Measurements from ENCODE around the gene NODAL. TPM values are rescaled to one million over a fixed set of nuclear protein-coding genes. Genes with fewer than 3 reads are reported as not detected.

Gene NODAL
- total and polyA plus RNA-seq, 2 experiments from 2014 or later: 11.2 to 28.4 TPM

DNA sequence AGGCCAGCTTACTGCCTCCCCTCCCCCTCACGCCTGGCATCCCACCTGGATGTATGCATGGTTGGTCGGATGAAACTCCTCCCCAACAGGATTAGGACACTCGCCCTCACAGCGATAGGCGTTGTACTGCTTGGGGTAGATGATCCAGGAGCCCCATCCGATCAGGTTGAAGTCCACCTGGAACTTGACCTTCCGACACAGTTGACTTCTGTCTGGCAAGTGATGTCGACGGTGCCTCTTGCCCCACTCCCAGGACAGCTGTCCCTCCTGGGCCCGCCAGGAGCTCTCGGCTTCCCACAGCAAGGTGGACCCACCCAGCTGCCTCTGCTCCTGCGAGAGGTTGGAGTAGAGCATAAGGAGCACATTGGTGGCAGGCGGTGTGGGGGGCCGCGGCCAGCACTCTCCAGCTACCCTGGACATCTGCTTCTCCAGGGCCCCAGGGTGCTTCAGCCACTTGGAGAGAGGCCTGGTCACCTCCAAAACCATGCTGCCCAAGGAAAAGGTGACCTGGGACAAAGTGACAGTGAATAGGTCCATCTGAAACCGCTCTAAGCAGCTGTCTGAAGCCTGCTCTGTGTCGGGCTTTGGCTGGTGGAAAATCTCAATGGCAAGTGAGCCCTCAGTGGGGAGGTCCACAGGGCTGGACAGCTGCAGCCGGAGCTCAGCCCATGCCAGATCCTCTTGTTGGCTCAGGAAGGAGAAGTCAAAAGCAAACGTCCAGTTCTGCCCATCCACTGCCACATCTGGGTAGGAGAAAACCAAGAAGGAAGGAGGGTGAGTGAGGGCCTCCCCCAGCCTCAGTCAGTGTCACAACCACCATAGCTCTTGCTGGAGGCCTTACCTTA is 6.0 kb downstream of the NODAL start:
- no peak for ATAC-seq
- TF ChIP-seq STAT1 (IDR thresholded peaks at IDR 0.05; ENCODE audit: unreplicated experiment): no peak
- TF ChIP-seq ZNF114 (CRISPR knock-in tag; IDR thresholded peaks at IDR 0.05): no peak
- Mint-ChIP-seq H3K27me3 (ENCODE audit: insufficient read depth, low read depth, poor library complexity) (peaks cover 30% of the 10 kb centered on the region), H3K36me3 (ENCODE audit: low read depth) (peaks cover 10% of the 10 kb centered on the region), H3K9me3 (no peaks in the 10 kb centered on the region), H3K4me1 (peaks cover 20% of the 10 kb centered on the region), H3K4me3 (no peak overlapping the region), H3K27ac (no peak overlapping the region)
- no peak for DNase-seq (ENCODE audit: low spot score)
- Histone ChIP-seq H2AFZ (no peak overlapping the region), H4K20me1 (replicated peaks; ENCODE audit: insufficient read depth) (peaks cover 17% of the 10 kb centered on the region; the same call in 1 of the 2 replicates), H3K4me3 (no peak overlapping the region), H3F3A (replicated peaks; ENCODE audit: low read depth) (peaks cover 6% of the 10 kb centered on the region; the same call in 1 of the 2 replicates), H3K27ac (ENCODE audit: low read depth) (no peak overlapping the region), H3K4me1 (ENCODE audit: insufficient read depth) (peaks cover 22% of the 10 kb centered on the region), H3K36me3 (ENCODE audit: insufficient read depth) (peaks cover 5% of the 10 kb centered on the region; the same call in 1 of the 2 replicates), H3K9me2 (ENCODE audit: insufficient read depth) (no peaks in the 10 kb centered on the region), H3K27me3 (ENCODE audit: insufficient read depth) (peaks cover 13% of the 10 kb centered on the region), H3K79me2 (replicated peaks; ENCODE audit: insufficient read depth) (peaks cover 59% of the 10 kb centered on the region), H3K4me2 (no peak overlapping the region)

DNA sequence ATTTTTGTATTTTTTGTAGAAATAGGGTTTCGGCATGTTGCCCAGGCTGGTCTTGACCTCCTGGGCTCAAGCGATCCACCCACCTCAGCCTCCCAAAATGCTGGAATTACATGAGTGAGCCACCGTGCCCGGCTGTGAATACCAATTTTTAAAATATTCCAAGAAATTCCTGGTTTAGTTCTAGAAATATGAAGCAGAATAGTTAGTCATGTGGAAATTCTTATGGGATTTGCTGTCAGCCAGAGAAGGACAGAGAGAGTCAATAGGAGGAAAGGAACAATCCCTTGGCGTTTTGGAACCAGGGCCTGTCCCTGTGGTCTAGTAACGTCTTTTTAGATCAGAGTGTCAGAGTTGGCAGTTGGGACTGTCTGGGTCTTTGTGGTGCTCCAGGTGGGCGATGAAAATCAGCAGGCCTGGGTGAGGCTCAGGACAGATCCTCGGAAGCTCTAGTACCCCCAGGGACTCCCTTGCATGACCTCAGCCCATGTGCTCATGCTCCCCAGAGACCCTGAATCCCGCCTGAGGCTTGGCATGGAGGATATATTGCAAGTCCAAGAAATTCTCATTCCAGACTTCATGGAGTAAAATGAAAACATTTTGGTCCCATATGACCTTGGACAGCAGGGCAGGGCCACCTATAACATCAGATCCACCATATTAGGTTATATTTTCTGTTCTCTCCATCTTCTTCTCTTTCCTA is 7.8 kb downstream of the NODAL start:
- DNase-seq (ENCODE audit: low spot score) (no peak), ATAC-seq (no peak)
- peaks cover 2% of the 10 kb centered on the region for H3K36me3 Mint-ChIP-seq (ENCODE audit: low read depth)
- no peak overlapping the region for H3K27ac Mint-ChIP-seq
- Histone ChIP-seq H3K4me1 (ENCODE audit: insufficient read depth) (peaks cover 16% of the 10 kb centered on the region), H3F3A (replicated peaks; ENCODE audit: low read depth) (peaks cover 8% of the 10 kb centered on the region; the same call in 1 of the 2 replicates), H3K4me2 (no peak overlapping the region), H4K20me1 (replicated peaks; ENCODE audit: insufficient read depth) (peaks cover 12% of the 10 kb centered on the region; the same call in 1 of the 2 replicates), H3K36me3 (ENCODE audit: insufficient read depth) (peaks cover 14% of the 10 kb centered on the region), H3K79me2 (replicated peaks; ENCODE audit: insufficient read depth) (peaks cover 43% of the 10 kb centered on the region), H3K27ac (ENCODE audit: low read depth) (no peak overlapping the region), H3K27me3 (ENCODE audit: insufficient read depth) (no peaks in the 10 kb centered on the region), H3K4me3 (no peak overlapping the region), H3K9me2 (ENCODE audit: insufficient read depth) (no peaks in the 10 kb centered on the region), H2AFZ (no peak overlapping the region)
- H3K27me3 Mint-ChIP-seq (ENCODE audit: insufficient read depth, low read depth, poor library complexity): peaks cover 14% of the 10 kb centered on the region
- no peaks in the 10 kb centered on the region for H3K9me3 Mint-ChIP-seq
- no peak overlapping the region for H3K4me3 Mint-ChIP-seq
- H3K4me1 Mint-ChIP-seq: peaks cover 9% of the 10 kb centered on the region
- TF ChIP-seq, protein P1, sequence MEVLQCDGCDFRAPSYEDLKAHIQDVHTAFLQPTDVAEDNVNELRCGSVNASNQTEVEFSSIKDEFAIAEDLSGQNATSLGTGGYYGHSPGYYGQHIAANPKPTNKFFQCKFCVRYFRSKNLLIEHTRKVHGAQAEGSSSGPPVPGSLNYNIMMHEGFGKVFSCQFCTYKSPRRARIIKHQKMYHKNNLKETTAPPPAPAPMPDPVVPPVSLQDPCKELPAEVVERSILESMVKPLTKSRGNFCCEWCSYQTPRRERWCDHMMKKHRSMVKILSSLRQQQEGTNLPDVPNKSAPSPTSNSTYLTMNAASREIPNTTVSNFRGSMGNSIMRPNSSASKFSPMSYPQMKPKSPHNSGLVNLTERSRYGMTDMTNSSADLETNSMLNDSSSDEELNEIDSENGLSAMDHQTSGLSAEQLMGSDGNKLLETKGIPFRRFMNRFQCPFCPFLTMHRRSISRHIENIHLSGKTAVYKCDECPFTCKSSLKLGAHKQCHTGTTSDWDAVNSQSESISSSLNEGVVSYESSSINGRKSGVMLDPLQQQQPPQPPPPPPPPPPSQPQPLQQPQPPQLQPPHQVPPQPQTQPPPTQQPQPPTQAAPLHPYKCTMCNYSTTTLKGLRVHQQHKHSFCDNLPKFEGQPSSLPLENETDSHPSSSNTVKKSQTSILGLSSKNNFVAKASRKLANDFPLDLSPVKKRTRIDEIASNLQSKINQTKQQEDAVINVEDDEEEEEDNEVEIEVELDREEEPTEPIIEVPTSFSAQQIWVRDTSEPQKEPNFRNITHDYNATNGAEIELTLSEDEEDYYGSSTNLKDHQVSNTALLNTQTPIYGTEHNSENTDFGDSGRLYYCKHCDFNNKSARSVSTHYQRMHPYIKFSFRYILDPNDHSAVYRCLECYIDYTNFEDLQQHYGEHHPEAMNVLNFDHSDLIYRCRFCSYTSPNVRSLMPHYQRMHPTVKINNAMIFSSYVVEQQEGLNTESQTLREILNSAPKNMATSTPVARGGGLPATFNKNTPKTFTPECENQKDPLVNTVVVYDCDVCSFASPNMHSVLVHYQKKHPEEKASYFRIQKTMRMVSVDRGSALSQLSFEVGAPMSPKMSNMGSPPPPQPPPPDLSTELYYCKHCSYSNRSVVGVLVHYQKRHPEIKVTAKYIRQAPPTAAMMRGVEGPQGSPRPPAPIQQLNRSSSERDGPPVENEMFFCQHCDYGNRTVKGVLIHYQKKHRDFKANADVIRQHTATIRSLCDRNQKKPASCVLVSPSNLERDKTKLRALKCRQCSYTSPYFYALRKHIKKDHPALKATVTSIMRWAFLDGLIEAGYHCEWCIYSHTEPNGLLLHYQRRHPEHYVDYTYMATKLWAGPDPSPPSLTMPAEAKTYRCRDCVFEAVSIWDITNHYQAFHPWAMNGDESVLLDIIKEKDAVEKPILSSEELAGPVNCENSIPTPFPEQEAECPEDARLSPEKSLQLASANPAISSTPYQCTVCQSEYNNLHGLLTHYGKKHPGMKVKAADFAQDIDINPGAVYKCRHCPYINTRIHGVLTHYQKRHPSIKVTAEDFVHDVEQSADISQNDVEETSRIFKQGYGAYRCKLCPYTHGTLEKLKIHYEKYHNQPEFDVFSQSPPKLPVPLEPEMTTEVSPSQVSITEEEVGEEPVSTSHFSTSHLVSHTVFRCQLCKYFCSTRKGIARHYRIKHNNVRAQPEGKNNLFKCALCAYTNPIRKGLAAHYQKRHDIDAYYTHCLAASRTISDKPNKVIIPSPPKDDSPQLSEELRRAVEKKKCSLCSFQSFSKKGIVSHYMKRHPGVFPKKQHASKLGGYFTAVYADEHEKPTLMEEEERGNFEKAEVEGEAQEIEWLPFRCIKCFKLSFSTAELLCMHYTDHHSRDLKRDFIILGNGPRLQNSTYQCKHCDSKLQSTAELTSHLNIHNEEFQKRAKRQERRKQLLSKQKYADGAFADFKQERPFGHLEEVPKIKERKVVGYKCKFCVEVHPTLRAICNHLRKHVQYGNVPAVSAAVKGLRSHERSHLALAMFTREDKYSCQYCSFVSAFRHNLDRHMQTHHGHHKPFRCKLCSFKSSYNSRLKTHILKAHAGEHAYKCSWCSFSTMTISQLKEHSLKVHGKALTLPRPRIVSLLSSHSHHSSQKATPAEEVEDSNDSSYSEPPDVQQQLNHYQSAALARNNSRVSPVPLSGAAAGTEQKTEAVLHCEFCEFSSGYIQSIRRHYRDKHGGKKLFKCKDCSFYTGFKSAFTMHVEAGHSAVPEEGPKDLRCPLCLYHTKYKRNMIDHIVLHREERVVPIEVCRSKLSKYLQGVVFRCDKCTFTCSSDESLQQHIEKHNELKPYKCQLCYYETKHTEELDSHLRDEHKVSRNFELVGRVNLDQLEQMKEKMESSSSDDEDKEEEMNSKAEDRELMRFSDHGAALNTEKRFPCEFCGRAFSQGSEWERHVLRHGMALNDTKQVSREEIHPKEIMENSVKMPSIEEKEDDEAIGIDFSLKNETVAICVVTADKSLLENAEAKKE (CRISPR knock-in tag; IDR thresholded peaks at IDR 0.05): no peak
- TF ChIP-seq, protein P2, sequence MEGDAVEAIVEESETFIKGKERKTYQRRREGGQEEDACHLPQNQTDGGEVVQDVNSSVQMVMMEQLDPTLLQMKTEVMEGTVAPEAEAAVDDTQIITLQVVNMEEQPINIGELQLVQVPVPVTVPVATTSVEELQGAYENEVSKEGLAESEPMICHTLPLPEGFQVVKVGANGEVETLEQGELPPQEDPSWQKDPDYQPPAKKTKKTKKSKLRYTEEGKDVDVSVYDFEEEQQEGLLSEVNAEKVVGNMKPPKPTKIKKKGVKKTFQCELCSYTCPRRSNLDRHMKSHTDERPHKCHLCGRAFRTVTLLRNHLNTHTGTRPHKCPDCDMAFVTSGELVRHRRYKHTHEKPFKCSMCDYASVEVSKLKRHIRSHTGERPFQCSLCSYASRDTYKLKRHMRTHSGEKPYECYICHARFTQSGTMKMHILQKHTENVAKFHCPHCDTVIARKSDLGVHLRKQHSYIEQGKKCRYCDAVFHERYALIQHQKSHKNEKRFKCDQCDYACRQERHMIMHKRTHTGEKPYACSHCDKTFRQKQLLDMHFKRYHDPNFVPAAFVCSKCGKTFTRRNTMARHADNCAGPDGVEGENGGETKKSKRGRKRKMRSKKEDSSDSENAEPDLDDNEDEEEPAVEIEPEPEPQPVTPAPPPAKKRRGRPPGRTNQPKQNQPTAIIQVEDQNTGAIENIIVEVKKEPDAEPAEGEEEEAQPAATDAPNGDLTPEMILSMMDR (conservative IDR thresholded peaks at IDR 0.05; ENCODE audit: low read depth in 2 of 2): no peak
- TF ChIP-seq EZH2 (IDR thresholded peaks at IDR 0.05; ENCODE audit: low read depth, unreplicated experiment) (no peak), JUNB (IDR thresholded peaks at IDR 0.05; ENCODE audit: unreplicated experiment) (no peak)
- TF ChIP-seq, protein P3, sequence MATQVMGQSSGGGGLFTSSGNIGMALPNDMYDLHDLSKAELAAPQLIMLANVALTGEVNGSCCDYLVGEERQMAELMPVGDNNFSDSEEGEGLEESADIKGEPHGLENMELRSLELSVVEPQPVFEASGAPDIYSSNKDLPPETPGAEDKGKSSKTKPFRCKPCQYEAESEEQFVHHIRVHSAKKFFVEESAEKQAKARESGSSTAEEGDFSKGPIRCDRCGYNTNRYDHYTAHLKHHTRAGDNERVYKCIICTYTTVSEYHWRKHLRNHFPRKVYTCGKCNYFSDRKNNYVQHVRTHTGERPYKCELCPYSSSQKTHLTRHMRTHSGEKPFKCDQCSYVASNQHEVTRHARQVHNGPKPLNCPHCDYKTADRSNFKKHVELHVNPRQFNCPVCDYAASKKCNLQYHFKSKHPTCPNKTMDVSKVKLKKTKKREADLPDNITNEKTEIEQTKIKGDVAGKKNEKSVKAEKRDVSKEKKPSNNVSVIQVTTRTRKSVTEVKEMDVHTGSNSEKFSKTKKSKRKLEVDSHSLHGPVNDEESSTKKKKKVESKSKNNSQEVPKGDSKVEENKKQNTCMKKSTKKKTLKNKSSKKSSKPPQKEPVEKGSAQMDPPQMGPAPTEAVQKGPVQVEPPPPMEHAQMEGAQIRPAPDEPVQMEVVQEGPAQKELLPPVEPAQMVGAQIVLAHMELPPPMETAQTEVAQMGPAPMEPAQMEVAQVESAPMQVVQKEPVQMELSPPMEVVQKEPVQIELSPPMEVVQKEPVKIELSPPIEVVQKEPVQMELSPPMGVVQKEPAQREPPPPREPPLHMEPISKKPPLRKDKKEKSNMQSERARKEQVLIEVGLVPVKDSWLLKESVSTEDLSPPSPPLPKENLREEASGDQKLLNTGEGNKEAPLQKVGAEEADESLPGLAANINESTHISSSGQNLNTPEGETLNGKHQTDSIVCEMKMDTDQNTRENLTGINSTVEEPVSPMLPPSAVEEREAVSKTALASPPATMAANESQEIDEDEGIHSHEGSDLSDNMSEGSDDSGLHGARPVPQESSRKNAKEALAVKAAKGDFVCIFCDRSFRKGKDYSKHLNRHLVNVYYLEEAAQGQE (IDR thresholded peaks at IDR 0.05; ENCODE audit: unreplicated experiment): no peak

Data from GM23338 (cell line).